GM23338 (cell line): ENCODE measurements around the gene SIK2. TPM values are rescaled to one million over a fixed set of nuclear protein-coding genes. Genes with fewer than 3 reads are reported as not detected.

Experiments
- ATAC-seq: fragments of 200-7000 bp; cut with Tn5 transposase; 3 replicates; pipeline ENCODE4 v1.9.1; 2020
- DNase-seq: peaks from one replicate; pipeline ENCODE4 v3.0.0-alpha.2; 2015; ENCODE audit warnings: low spot score
- H2AFZ ChIP-seq: fragments of 200-600 bp; sonication (generic); 2 replicates; pipeline ENCODE4 v1.8.0; 2016; ENCODE audit warnings: antibody characterized with exemption, mild to moderate bottlenecking, moderate library complexity
- H3F3A ChIP-seq: fragments of 200-600 bp; sonication (generic); replicated peaks from 2 replicates; pipeline ENCODE4 v1.8.0; 2017; ENCODE audit warnings: antibody characterized with exemption, mixed run types, low read depth
- H3K27ac ChIP-seq: fragments of 200-600 bp; sonication (generic); 2 replicates; pipeline ENCODE4 v1.6.1; 2016; ENCODE audit warnings: low read depth
- H3K27me3 ChIP-seq: fragments of 200-600 bp; sonication (generic); 2 replicates; pipeline ENCODE4 v1.8.0; 2016; ENCODE audit warnings: mild to moderate bottlenecking, mixed run types, moderate library complexity; ENCODE audit not compliant: insufficient read depth
- H3K36me3 ChIP-seq: fragments of 200-600 bp; sonication (generic); 2 replicates; pipeline ENCODE4 v1.8.0; 2016; ENCODE audit warnings: mild to moderate bottlenecking; ENCODE audit not compliant: insufficient read depth
- H3K4me1 ChIP-seq: fragments of 200-600 bp; sonication (generic); 2 replicates; pipeline ENCODE4 v1.8.0; 2016; ENCODE audit warnings: mild to moderate bottlenecking, moderate library complexity; ENCODE audit not compliant: insufficient read depth
- H3K4me2 ChIP-seq: fragments of 200-600 bp; sonication (generic); 2 replicates; pipeline ENCODE4 v1.7.1; 2017; ENCODE audit warnings: mixed run types
- H3K4me3 ChIP-seq: fragments of 200-600 bp; sonication (generic); 2 replicates; pipeline ENCODE4 v1.6.1; 2016; ENCODE audit warnings: mixed run types
- H3K79me2 ChIP-seq: fragments of 200-600 bp; sonication (generic); replicated peaks from 2 replicates; pipeline ENCODE4 v1.8.0; 2017; ENCODE audit warnings: mild to moderate bottlenecking; ENCODE audit not compliant: insufficient read depth
- H3K9me2 ChIP-seq: fragments of 200-600 bp; sonication (generic); 2 replicates; pipeline ENCODE4 v1.8.0; 2017; ENCODE audit not compliant: insufficient read depth
- H4K20me1 ChIP-seq: fragments of 200-600 bp; sonication (generic); replicated peaks from 2 replicates; pipeline ENCODE4 v1.8.0; 2017; ENCODE audit warnings: mild to moderate bottlenecking; ENCODE audit not compliant: insufficient read depth
- H3K27ac Mint-ChIP-seq: 2 replicates; pipeline ENCODE4 v1.8.0; 2020; ENCODE audit warnings: inconsistent platforms, mild to moderate bottlenecking, moderate library complexity, mixed read lengths
- H3K27me3 Mint-ChIP-seq: 3 replicates; pipeline ENCODE4 v1.8.0; 2022; ENCODE audit warnings: low read depth, mild to moderate bottlenecking, moderate library complexity, mixed read lengths, inconsistent platforms; ENCODE audit not compliant: insufficient read depth, poor library complexity
- H3K36me3 Mint-ChIP-seq: 3 replicates; pipeline ENCODE4 v1.8.0; 2021; ENCODE audit warnings: low read depth, mild to moderate bottlenecking, inconsistent platforms, moderate library complexity, mixed read lengths
- H3K4me1 Mint-ChIP-seq: 3 replicates; pipeline ENCODE4 v1.8.0; 2020; ENCODE audit warnings: mild to moderate bottlenecking, inconsistent platforms, mixed read lengths
- H3K4me3 Mint-ChIP-seq: 3 replicates; pipeline ENCODE4 v1.8.0; 2021; ENCODE audit warnings: moderate library complexity, mild to moderate bottlenecking, inconsistent platforms, mixed read lengths
- H3K9me3 Mint-ChIP-seq: 3 replicates; pipeline ENCODE4 v1.8.0; 2020; ENCODE audit warnings: moderate library complexity, mild to moderate bottlenecking, inconsistent platforms, mixed read lengths
- CREB1 ChIP-seq: fragments of 250-450 bp; sonication (Bioruptor Pico); IDR thresholded peaks from 2 replicates; pipeline ENCODE4 v1.5.0; 2020; ENCODE audit warnings: low read depth, mild to moderate bottlenecking, moderate library complexity
- EZH2phosphoT487 ChIP-seq: fragments of 200-600 bp; sonication (generic); IDR thresholded peaks from one replicate; pipeline ENCODE4 v1.8.1; 2018; ENCODE audit warnings: antibody characterized with exemption; ENCODE audit not compliant: unreplicated experiment
- JUNB ChIP-seq: IDR thresholded peaks from one replicate; pipeline ENCODE4 v1.6.1; 2016; ENCODE audit warnings: antibody characterized with exemption; ENCODE audit not compliant: unreplicated experiment
- NANOG ChIP-seq: IDR thresholded peaks from 2 replicates; pipeline ENCODE4 v1.6.1; 2016; ENCODE audit warnings: antibody characterized with exemption, borderline replicate concordance
- POLR2AphosphoS5 ChIP-seq: IDR thresholded peaks from 2 replicates; pipeline ENCODE4 v1.6.1; 2016; ENCODE audit warnings: antibody characterized with exemption, low read depth
- ZNF331 ChIP-seq: fragments of 250-450 bp; sonication (Bioruptor Pico); IDR thresholded peaks from 2 replicates; pipeline ENCODE4 v1.5.0; 2020; ENCODE audit warnings: low read depth, mild to moderate bottlenecking, moderate library complexity
- polyA plus RNA-seq: library from polyadenylated mRNA; unstranded; fragments of >200 nt; fragmentation: Nextera tagmentation; extraction: Ambion mirVana; gene quantifications from 2 replicates; pipeline ENCODE4 v1.2.1, GENCODE V29; 2016
- total RNA-seq: library from RNA; depleted of rRNA; stranded (reverse); fragments of >200 nt; shearing (Covaris generic); gene quantifications from 2 replicates; pipeline ENCODE4 v1.2.3, GENCODE V29; 2014
- TF ChIP-seq, protein P1 (sequence below): IDR thresholded peaks from 2 replicates; pipeline ENCODE4 v1.6.1; 2016; ENCODE audit warnings: antibody characterized with exemption
- TF ChIP-seq, protein P2 (sequence below): IDR thresholded peaks from one replicate; pipeline ENCODE4 v1.6.1; 2018; ENCODE audit warnings: antibody characterized with exemption; ENCODE audit not compliant: unreplicated experiment

SIK2 gene
- total and polyA plus RNA-seq, 2 experiments from 2014 or later = 2.3 to 6.7 TPM

DNA sequence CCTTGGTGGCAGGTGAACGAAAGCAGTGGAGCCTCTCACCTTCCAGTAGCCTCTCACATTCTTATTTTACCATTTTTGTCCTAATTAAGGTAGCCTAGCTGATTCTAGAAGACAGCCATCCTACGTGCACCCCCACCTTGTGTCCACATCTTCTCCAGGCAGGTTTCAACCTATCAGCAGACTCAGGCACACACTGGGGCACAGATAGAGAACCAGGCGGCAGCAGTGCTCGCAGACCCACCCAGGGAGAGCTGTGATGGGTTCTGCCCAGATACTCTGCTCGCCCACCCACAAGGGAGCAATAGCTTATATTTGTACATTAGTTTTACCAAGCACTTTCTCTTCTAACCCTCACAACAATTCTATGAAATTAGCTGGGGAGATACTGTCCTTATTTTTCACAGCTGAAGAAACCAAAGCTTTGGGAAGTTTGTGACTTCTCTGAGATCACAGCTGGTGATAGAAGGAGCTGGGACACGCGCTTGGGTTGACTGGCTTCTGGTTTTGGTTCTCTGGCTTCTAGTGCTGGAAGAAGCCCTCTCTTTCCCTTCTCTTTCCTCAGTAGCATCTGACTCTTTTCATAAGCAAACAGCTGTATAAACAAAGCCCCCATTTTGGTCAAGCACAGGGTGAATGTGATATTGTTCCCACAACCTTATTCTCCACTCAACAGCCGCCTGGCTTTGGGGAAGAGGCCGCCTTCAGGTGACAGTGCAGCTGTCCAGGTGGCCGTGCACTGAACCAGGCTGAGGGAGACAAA is 127.0 kb downstream of the SIK2 start:
- peaks cover 13% of the 10 kb centered on the region for H3K4me1 Mint-ChIP-seq
- Histone ChIP-seq H3K4me2 (no peak overlapping the region), H4K20me1 (no peaks in the 10 kb centered on the region), H3K4me3 (no peak overlapping the region), H3K9me2 (no peaks in the 10 kb centered on the region), H2AFZ (no peak overlapping the region), H3K27ac (no peak overlapping the region), H3K27me3 (no peaks in the 10 kb centered on the region), H3K79me2 (no peaks in the 10 kb centered on the region), H3F3A (no peaks in the 10 kb centered on the region), H3K4me1 (no peaks in the 10 kb centered on the region), H3K36me3 (no peaks in the 10 kb centered on the region)
- H3K27me3 Mint-ChIP-seq = peaks cover 5% of the 10 kb centered on the region
- TF ChIP-seq, protein P1, sequence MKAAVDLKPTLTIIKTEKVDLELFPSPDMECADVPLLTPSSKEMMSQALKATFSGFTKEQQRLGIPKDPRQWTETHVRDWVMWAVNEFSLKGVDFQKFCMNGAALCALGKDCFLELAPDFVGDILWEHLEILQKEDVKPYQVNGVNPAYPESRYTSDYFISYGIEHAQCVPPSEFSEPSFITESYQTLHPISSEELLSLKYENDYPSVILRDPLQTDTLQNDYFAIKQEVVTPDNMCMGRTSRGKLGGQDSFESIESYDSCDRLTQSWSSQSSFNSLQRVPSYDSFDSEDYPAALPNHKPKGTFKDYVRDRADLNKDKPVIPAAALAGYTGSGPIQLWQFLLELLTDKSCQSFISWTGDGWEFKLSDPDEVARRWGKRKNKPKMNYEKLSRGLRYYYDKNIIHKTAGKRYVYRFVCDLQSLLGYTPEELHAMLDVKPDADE = no peak
- TF ChIP-seq ZNF331 (CRISPR knock-in tag) (no peak), JUNB (no peak), EZH2phosphoT487 (no peak), POLR2AphosphoS5 (no peak), CREB1 (no peak), NANOG (no peak)
- TF ChIP-seq, protein P2, sequence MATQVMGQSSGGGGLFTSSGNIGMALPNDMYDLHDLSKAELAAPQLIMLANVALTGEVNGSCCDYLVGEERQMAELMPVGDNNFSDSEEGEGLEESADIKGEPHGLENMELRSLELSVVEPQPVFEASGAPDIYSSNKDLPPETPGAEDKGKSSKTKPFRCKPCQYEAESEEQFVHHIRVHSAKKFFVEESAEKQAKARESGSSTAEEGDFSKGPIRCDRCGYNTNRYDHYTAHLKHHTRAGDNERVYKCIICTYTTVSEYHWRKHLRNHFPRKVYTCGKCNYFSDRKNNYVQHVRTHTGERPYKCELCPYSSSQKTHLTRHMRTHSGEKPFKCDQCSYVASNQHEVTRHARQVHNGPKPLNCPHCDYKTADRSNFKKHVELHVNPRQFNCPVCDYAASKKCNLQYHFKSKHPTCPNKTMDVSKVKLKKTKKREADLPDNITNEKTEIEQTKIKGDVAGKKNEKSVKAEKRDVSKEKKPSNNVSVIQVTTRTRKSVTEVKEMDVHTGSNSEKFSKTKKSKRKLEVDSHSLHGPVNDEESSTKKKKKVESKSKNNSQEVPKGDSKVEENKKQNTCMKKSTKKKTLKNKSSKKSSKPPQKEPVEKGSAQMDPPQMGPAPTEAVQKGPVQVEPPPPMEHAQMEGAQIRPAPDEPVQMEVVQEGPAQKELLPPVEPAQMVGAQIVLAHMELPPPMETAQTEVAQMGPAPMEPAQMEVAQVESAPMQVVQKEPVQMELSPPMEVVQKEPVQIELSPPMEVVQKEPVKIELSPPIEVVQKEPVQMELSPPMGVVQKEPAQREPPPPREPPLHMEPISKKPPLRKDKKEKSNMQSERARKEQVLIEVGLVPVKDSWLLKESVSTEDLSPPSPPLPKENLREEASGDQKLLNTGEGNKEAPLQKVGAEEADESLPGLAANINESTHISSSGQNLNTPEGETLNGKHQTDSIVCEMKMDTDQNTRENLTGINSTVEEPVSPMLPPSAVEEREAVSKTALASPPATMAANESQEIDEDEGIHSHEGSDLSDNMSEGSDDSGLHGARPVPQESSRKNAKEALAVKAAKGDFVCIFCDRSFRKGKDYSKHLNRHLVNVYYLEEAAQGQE = no peak
- no peak overlapping the region for H3K4me3 Mint-ChIP-seq
- no peak overlapping the region for H3K27ac Mint-ChIP-seq
- DNase-seq (no peak), ATAC-seq (no peak)
- H3K9me3 Mint-ChIP-seq = no peaks in the 10 kb centered on the region
- peaks cover 14% of the 10 kb centered on the region; the same call in 2 of the 3 replicates for H3K36me3 Mint-ChIP-seq

DNA sequence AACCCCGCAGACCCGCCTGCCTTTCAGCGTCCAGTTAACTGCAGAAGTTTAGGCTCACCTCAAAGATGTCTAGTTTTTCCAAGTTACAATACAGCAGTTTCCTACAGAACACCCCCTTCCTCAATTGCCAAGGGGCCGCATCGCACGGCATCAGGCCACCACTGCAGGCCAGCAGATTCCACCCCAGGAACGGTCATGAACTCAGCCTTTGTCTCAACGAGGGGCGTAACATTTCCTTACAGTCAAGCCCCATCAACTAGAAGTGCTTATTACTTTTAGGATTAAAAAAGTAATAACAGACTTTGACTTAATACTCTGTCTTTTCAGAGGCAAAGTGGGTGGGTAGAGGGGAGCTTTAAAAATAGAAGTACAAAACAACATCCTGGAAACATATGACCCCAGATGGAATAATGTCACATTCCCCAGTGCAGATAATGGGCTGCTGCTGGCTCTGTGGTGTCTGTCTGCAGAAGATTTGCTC is 127.6 kb downstream of the SIK2 start:
- H3K36me3 Mint-ChIP-seq = peaks cover 15% of the 10 kb centered on the region; the same call in 2 of the 3 replicates
- H3F3A ChIP-seq = no peaks in the 10 kb centered on the region
- H3K27ac ChIP-seq = no peak overlapping the region
- H4K20me1 ChIP-seq = no peaks in the 10 kb centered on the region
- H3K4me3 ChIP-seq = no peak overlapping the region
- ATAC-seq (no peak), DNase-seq (no peak)
- no peak overlapping the region for H3K4me2 ChIP-seq
- H3K4me1 Mint-ChIP-seq = peaks cover 13% of the 10 kb centered on the region
- H3K4me3 Mint-ChIP-seq = no peak overlapping the region
- H3K79me2 ChIP-seq = no peaks in the 10 kb centered on the region
- no peaks in the 10 kb centered on the region for H3K27me3 ChIP-seq
- H2AFZ ChIP-seq = no peak overlapping the region
- H3K36me3 ChIP-seq = no peaks in the 10 kb centered on the region
- no peaks in the 10 kb centered on the region for H3K9me2 ChIP-seq
- peaks cover 5% of the 10 kb centered on the region for H3K27me3 Mint-ChIP-seq
- H3K27ac Mint-ChIP-seq = peak overlapping the region; percentile 64; the same call in 1 of the 2 replicates
- H3K9me3 Mint-ChIP-seq = no peaks in the 10 kb centered on the region
- H3K4me1 ChIP-seq = no peaks in the 10 kb centered on the region
- TF ChIP-seq, protein P2 = no peak
- TF ChIP-seq ZNF331 (CRISPR knock-in tag) (no peak), NANOG (no peak), JUNB (no peak), CREB1 (no peak)
